ENCODE data around the gene FBXO4.

GRCh38 chr5:41883936-41884335 is 41.1 kb upstream of the FBXO4 start:
- no peak for TF ChIP-seq POLR2A (IDR thresholded peaks at IDR 0.05)
- no peak for TF ChIP-seq CTCF (IDR thresholded peaks at IDR 0.05)
